ENCODE results near the gene OCSTAMP.

OCSTAMP gene

GRCh38 chr20:46555370-46555956 lies 5.0 kb upstream of the OCSTAMP start:
- no peak overlapping the region for H3K4me3 ChIP-seq (ENCODE audit: control insufficient read depth in 1 of 7, extremely low read depth in 1 of 7, insufficient read depth in 4 of 7, low read depth in 2 of 7, low read length in 6 of 7)
- H3K36me3 ChIP-seq (ENCODE audit: control insufficient read depth in 4 of 4, insufficient read depth in 4 of 4, low read length in 3 of 4): no peaks in the 10 kb centered on the region
- H3K27me3 ChIP-seq (replicated peaks in 2 of 5; ENCODE audit: control insufficient read depth in 4 of 5, insufficient read depth in 5 of 5, low read length in 4 of 5): peaks cover 0 to 3% (median 0%) of the 10 kb centered on the region in 5 experiments
- ChIA-PET CTCF (interaction anchor here (1.2 to 1.6 kb wide), 2 partner anchors 32 to 151 kb away, joined by 3 to 4 read pairs; no protein-coding TSS in a partner anchor), POLR2A (no interaction called here)
- no peaks in the 10 kb centered on the region for H3K9me3 ChIP-seq (ENCODE audit: control extremely low read depth in 1 of 5, control insufficient read depth in 4 of 5, insufficient read depth in 2 of 5, low read depth in 1 of 5, low read length in 4 of 5)
- DNase-seq: no peak
- H3K27ac ChIP-seq (ENCODE audit: insufficient read depth in 1 of 2, low read depth in 1 of 2, low read length in 2 of 2, poor library complexity in 1 of 2, severe bottlenecking in 2 of 2): no peak overlapping the region
- peaks cover 4 to 36% (median 32%) of the 10 kb centered on the region in 4 experiments for H3K4me1 ChIP-seq (ENCODE audit: control extremely low read depth in 1 of 4, control insufficient read depth in 4 of 4, insufficient read depth in 4 of 4, low read length in 3 of 4)
- 89% methylated on average over 4 of the region's 4 CpGs for whole genome bisulfite sequencing (ENCODE audit: insufficient coverage)

- Histone ChIP-seq H3K9me3 (ENCODE audit: control extremely low read depth in 1 of 5, control insufficient read depth in 4 of 5, insufficient read depth in 2 of 5, low read depth in 1 of 5, low read length in 4 of 5) (no peaks in the 10 kb centered on the region), H3K4me3 (ENCODE audit: control insufficient read depth in 1 of 7, extremely low read depth in 1 of 7, insufficient read depth in 4 of 7, low read depth in 2 of 7, low read length in 6 of 7) (no peak overlapping the region), H3K27me3 (replicated peaks in 2 of 5; ENCODE audit: control insufficient read depth in 4 of 5, insufficient read depth in 5 of 5, low read length in 4 of 5) (peaks cover 0 to 3% (median 0%) of the 10 kb centered on the region in 5 experiments), H3K36me3 (ENCODE audit: control insufficient read depth in 4 of 4, insufficient read depth in 4 of 4, low read length in 3 of 4) (no peaks in the 10 kb centered on the region), H3K27ac (ENCODE audit: insufficient read depth in 1 of 2, low read depth in 1 of 2, low read length in 2 of 2, poor library complexity in 1 of 2, severe bottlenecking in 2 of 2) (no peak overlapping the region), H3K4me1 (ENCODE audit: control extremely low read depth in 1 of 4, control insufficient read depth in 4 of 4, insufficient read depth in 4 of 4, low read length in 3 of 4) (peaks cover 8 to 42% (median 39%) of the 10 kb centered on the region in 4 experiments)
- 100% methylated on average over 3 of the region's 3 CpGs for WGBS (ENCODE audit: insufficient coverage)
- ChIA-PET POLR2A (no interaction called here), CTCF (interaction anchor here (0.9 to 1.2 kb wide), 2 partner anchors 133 to 152 kb away, joined by 3 read pairs; no protein-coding TSS in a partner anchor)
- no peak for DNase-seq
Observed at GRCh38 chr20:46554828-46555227, 4.4 kb upstream of the OCSTAMP start.

GRCh38 chr20:46553926-46554325 lies 3.5 kb upstream of the OCSTAMP start:
- DNase-seq: no peak
- CTCF ChIA-PET: interaction anchor here (0.7 to 1.0 kb wide), 3 partner anchors 34 to 147 kb away, joined by 3 read pairs; partner anchors contain the start of gene ELMO2
- POLR2A ChIA-PET: no interaction called here
- 95% methylated on average over 2 of the region's 3 CpGs for WGBS (ENCODE audit: insufficient coverage)
- Histone ChIP-seq H3K27me3 (replicated peaks in 2 of 5; ENCODE audit: control insufficient read depth in 4 of 5, insufficient read depth in 5 of 5, low read length in 4 of 5) (peaks cover 0 to 3% (median 0%) of the 10 kb centered on the region in 5 experiments), H3K9me3 (ENCODE audit: control extremely low read depth in 1 of 5, control insufficient read depth in 4 of 5, insufficient read depth in 2 of 5, low read depth in 1 of 5, low read length in 4 of 5) (no peaks in the 10 kb centered on the region), H3K36me3 (ENCODE audit: control insufficient read depth in 4 of 4, insufficient read depth in 4 of 4, low read length in 3 of 4) (no peaks in the 10 kb centered on the region), H3K27ac (ENCODE audit: insufficient read depth in 1 of 2, low read depth in 1 of 2, low read length in 2 of 2, poor library complexity in 1 of 2, severe bottlenecking in 2 of 2) (no peak overlapping the region), H3K4me1 (ENCODE audit: control extremely low read depth in 1 of 4, control insufficient read depth in 4 of 4, insufficient read depth in 4 of 4, low read length in 3 of 4) (peaks cover 8 to 47% (median 42%) of the 10 kb centered on the region in 4 experiments), H3K4me3 (ENCODE audit: control insufficient read depth in 1 of 7, extremely low read depth in 1 of 7, insufficient read depth in 4 of 7, low read depth in 2 of 7, low read length in 6 of 7) (no peak overlapping the region)

- peak; percentile 81 to 94 (median 94) for DNase-seq
- Histone ChIP-seq H3K36me3 (ENCODE audit: control insufficient read depth in 4 of 4, insufficient read depth in 4 of 4, low read length in 3 of 4) (no peaks in the 10 kb centered on the region), H3K4me1 (ENCODE audit: control extremely low read depth in 1 of 4, control insufficient read depth in 4 of 4, insufficient read depth in 4 of 4, low read length in 3 of 4) (peaks cover 8 to 47% (median 42%) of the 10 kb centered on the region in 4 experiments), H3K4me3 (ENCODE audit: control insufficient read depth in 1 of 7, extremely low read depth in 1 of 7, insufficient read depth in 4 of 7, low read depth in 2 of 7, low read length in 6 of 7) (peak overlapping the region in 5 of 7 experiments; percentile 1 to 46 (median 28)), H3K27me3 (replicated peaks in 2 of 5; ENCODE audit: control insufficient read depth in 4 of 5, insufficient read depth in 5 of 5, low read length in 4 of 5) (peaks cover 0 to 3% (median 0%) of the 10 kb centered on the region in 5 experiments), H3K27ac (ENCODE audit: insufficient read depth in 1 of 2, low read depth in 1 of 2, low read length in 2 of 2, poor library complexity in 1 of 2, severe bottlenecking in 2 of 2) (no peak overlapping the region), H3K9me3 (ENCODE audit: control extremely low read depth in 1 of 5, control insufficient read depth in 4 of 5, insufficient read depth in 2 of 5, low read depth in 1 of 5, low read length in 4 of 5) (no peaks in the 10 kb centered on the region)
- ChIA-PET CTCF (interaction anchor here (0.7 to 1.4 kb wide), 9 partner anchors 8 to 136 kb away, joined by 3 to 5 read pairs (median 4); partner anchors contain the start of gene TP53RK), POLR2A (interaction anchor here (1.0 kb wide), 1 partner anchor 8 kb away, joined by 3 read pairs; no protein-coding TSS in a partner anchor)
- WGBS (ENCODE audit: insufficient coverage): 33% methylated on average over 3 of the region's 4 CpGs
Observed at GRCh38 chr20:46552460-46553420, 2.3 kb upstream of the OCSTAMP start.

GRCh38 chr20:46551522-46552381 lies 1.3 kb upstream of the OCSTAMP start:
- Histone ChIP-seq H3K9me3 (ENCODE audit: control extremely low read depth in 1 of 5, control insufficient read depth in 4 of 5, insufficient read depth in 2 of 5, low read depth in 1 of 5, low read length in 4 of 5) (no peaks in the 10 kb centered on the region), H3K36me3 (ENCODE audit: control insufficient read depth in 4 of 4, insufficient read depth in 4 of 4, low read length in 3 of 4) (no peaks in the 10 kb centered on the region), H3K27ac (ENCODE audit: insufficient read depth in 1 of 2, low read depth in 1 of 2, low read length in 2 of 2, poor library complexity in 1 of 2, severe bottlenecking in 2 of 2) (no peak overlapping the region), H3K4me1 (ENCODE audit: control extremely low read depth in 1 of 4, control insufficient read depth in 4 of 4, insufficient read depth in 4 of 4, low read length in 3 of 4) (peaks cover 8 to 52% (median 47%) of the 10 kb centered on the region in 4 experiments), H3K27me3 (replicated peaks in 2 of 5; ENCODE audit: control insufficient read depth in 4 of 5, insufficient read depth in 5 of 5, low read length in 4 of 5) (peaks cover 0 to 3% (median 0%) of the 10 kb centered on the region in 5 experiments), H3K4me3 (ENCODE audit: control insufficient read depth in 1 of 7, extremely low read depth in 1 of 7, insufficient read depth in 4 of 7, low read depth in 2 of 7, low read length in 6 of 7) (no peak overlapping the region)
- no peak for DNase-seq
- POLR2A ChIA-PET: no interaction called here
- CTCF ChIA-PET: interaction anchor here (0.7 to 2.1 kb wide), 11 partner anchors 8 to 201 kb away, joined by 3 to 7 read pairs (median 4); partner anchors contain the start of gene TP53RK
- 76% methylated on average over 12 of the region's 12 CpGs for WGBS (ENCODE audit: insufficient coverage)

GRCh38 chr20:46549188-46549972 lies 1.1 kb downstream of the OCSTAMP start:
- no peak overlapping the region for H3K27ac ChIP-seq (ENCODE audit: insufficient read depth in 1 of 2, low read depth in 1 of 2, low read length in 2 of 2, poor library complexity in 1 of 2, severe bottlenecking in 2 of 2)
- no peak overlapping the region for H3K4me3 ChIP-seq (ENCODE audit: control insufficient read depth in 1 of 7, extremely low read depth in 1 of 7, insufficient read depth in 4 of 7, low read depth in 2 of 7, low read length in 6 of 7)
- H3K27me3 ChIP-seq (replicated peaks in 2 of 5; ENCODE audit: control insufficient read depth in 4 of 5, insufficient read depth in 5 of 5, low read length in 4 of 5): no peaks in the 10 kb centered on the region
- no peak for DNase-seq
- POLR2A ChIA-PET: no interaction called here
- 98% methylated on average over 4 of the region's 4 CpGs for WGBS (ENCODE audit: insufficient coverage)
- no peaks in the 10 kb centered on the region for H3K36me3 ChIP-seq (ENCODE audit: control insufficient read depth in 4 of 4, insufficient read depth in 4 of 4, low read length in 3 of 4)
- no peaks in the 10 kb centered on the region for H3K9me3 ChIP-seq (ENCODE audit: control extremely low read depth in 1 of 5, control insufficient read depth in 4 of 5, insufficient read depth in 2 of 5, low read depth in 1 of 5, low read length in 4 of 5)
- H3K4me1 ChIP-seq (ENCODE audit: control extremely low read depth in 1 of 4, control insufficient read depth in 4 of 4, insufficient read depth in 4 of 4, low read length in 3 of 4): peaks cover 12 to 73% (median 68%) of the 10 kb centered on the region in 4 experiments
- CTCF ChIA-PET: interaction anchor here (0.6 to 2.1 kb wide), 8 partner anchors 12 to 403 kb away, joined by 3 to 7 read pairs (median 4); partner anchors contain the start of gene ZNF334

All from common myeloid progenitor, CD34-positive (primary cell).